ENCODE measurements around the gene FRS3.

The FRS3 gene

GRCh38 chr6:41785254-41785653, 5.6 kb upstream of the FRS3 start:
- TF ChIP-seq CTCF (conservative IDR thresholded peaks at IDR 0.05; ENCODE audit: low read length) = no peak
- no peak for TF ChIP-seq EZH2phosphoT487 (IDR thresholded peaks at IDR 0.05; ENCODE audit: borderline replicate concordance)
- Histone ChIP-seq H3K79me2 (ENCODE audit: insufficient read depth, low read length) (peaks cover 41% of the 10 kb centered on the region), H3K4me2 (ENCODE audit: low read depth, low read length, poor library complexity, severe bottlenecking) (peak overlapping the region; percentile 94), H3K9ac (ENCODE audit: low read depth, low read length, poor library complexity, severe bottlenecking) (peak overlapping the region; percentile 86), H4K20me1 (ENCODE audit: insufficient read depth, low read length, poor library complexity, severe bottlenecking) (peaks cover 24% of the 10 kb centered on the region), H3F3A (ENCODE audit: low read depth) (no peaks in the 10 kb centered on the region), H3K4me1 (ENCODE audit: insufficient read depth, low read length, poor library complexity, severe bottlenecking) (peaks cover 35% of the 10 kb centered on the region), H2AFZ (ENCODE audit: low read length) (no peak overlapping the region), H3K9me3 (ENCODE audit: insufficient read depth, low read depth, low read length) (no peaks in the 10 kb centered on the region), H3K4me3 (ENCODE audit: low read length, poor library complexity, severe bottlenecking) (peak overlapping the region; percentile 92), H3K27me3 (ENCODE audit: insufficient read depth, low read length, poor library complexity, severe bottlenecking) (no peaks in the 10 kb centered on the region), H3K9me2 (replicated peaks; ENCODE audit: low read depth, low read length) (no peaks in the 10 kb centered on the region), H3K36me3 (ENCODE audit: insufficient read depth, low read length) (peaks cover 9% of the 10 kb centered on the region)

- Histone ChIP-seq H3K4me3 (ENCODE audit: low read length, poor library complexity, severe bottlenecking) (no peak overlapping the region), H3K9me2 (replicated peaks; ENCODE audit: low read depth, low read length) (no peaks in the 10 kb centered on the region), H3K79me2 (ENCODE audit: insufficient read depth, low read length) (peaks cover 35% of the 10 kb centered on the region), H4K20me1 (ENCODE audit: insufficient read depth, low read length, poor library complexity, severe bottlenecking) (peaks cover 19% of the 10 kb centered on the region), H3K27me3 (ENCODE audit: insufficient read depth, low read length, poor library complexity, severe bottlenecking) (no peaks in the 10 kb centered on the region), H3K9ac (ENCODE audit: low read depth, low read length, poor library complexity, severe bottlenecking) (no peak overlapping the region), H3K4me2 (ENCODE audit: low read depth, low read length, poor library complexity, severe bottlenecking) (no peak overlapping the region), H3K9me3 (ENCODE audit: insufficient read depth, low read depth, low read length) (no peaks in the 10 kb centered on the region), H3F3A (ENCODE audit: low read depth) (no peaks in the 10 kb centered on the region), H2AFZ (ENCODE audit: low read length) (no peak overlapping the region), H3K4me1 (ENCODE audit: insufficient read depth, low read length, poor library complexity, severe bottlenecking) (peaks cover 30% of the 10 kb centered on the region), H3K36me3 (ENCODE audit: insufficient read depth, low read length) (peaks cover 4% of the 10 kb centered on the region; the same call in 1 of the 2 replicates)
- TF ChIP-seq CTCF (conservative IDR thresholded peaks at IDR 0.05; ENCODE audit: low read length) = no peak
- no peak for TF ChIP-seq EZH2phosphoT487 (IDR thresholded peaks at IDR 0.05; ENCODE audit: borderline replicate concordance)
Observed at GRCh38 chr6:41784581-41785171, 5.0 kb upstream of the FRS3 start.

- Histone ChIP-seq H2AFZ (ENCODE audit: low read length) (no peak overlapping the region), H3K9me2 (replicated peaks; ENCODE audit: low read depth, low read length) (no peaks in the 10 kb centered on the region), H3K79me2 (ENCODE audit: insufficient read depth, low read length) (peaks cover 30% of the 10 kb centered on the region)
Observed at GRCh38 chr6:41783106-41783780, 3.5 kb upstream of the FRS3 start.

More at GRCh38 chr6:41783106-41783780, 3.5 kb upstream of the FRS3 start:
- H3K27me3 ChIP-seq (ENCODE audit: insufficient read depth, low read length, poor library complexity, severe bottlenecking) = no peaks in the 10 kb centered on the region
- H3K9ac ChIP-seq (ENCODE audit: low read depth, low read length, poor library complexity, severe bottlenecking) = no peak overlapping the region
- H3K9me3 ChIP-seq (ENCODE audit: insufficient read depth, low read depth, low read length) = no peaks in the 10 kb centered on the region
- H3F3A ChIP-seq (ENCODE audit: low read depth) = no peaks in the 10 kb centered on the region
- no peaks in the 10 kb centered on the region for H3K36me3 ChIP-seq (ENCODE audit: insufficient read depth, low read length)
- H3K4me3 ChIP-seq (ENCODE audit: low read length, poor library complexity, severe bottlenecking) = no peak overlapping the region
- no peak overlapping the region for H3K4me2 ChIP-seq (ENCODE audit: low read depth, low read length, poor library complexity, severe bottlenecking)
- peaks cover 31% of the 10 kb centered on the region for H3K4me1 ChIP-seq (ENCODE audit: insufficient read depth, low read length, poor library complexity, severe bottlenecking)
- TF ChIP-seq CTCF (conservative IDR thresholded peaks at IDR 0.05; ENCODE audit: low read length) (no peak), EZH2phosphoT487 (IDR thresholded peaks at IDR 0.05; ENCODE audit: borderline replicate concordance) (no peak)
- H4K20me1 ChIP-seq (ENCODE audit: insufficient read depth, low read length, poor library complexity, severe bottlenecking) = peaks cover 17% of the 10 kb centered on the region
